Effector CD8-positive, alpha-beta T cell (primary cell): ENCODE measurements around the gene LRMDA.

Source experiments
- DNase-seq: peaks from one replicate; lab custom pipeline; 2025; lab: John Stamatoyannopoulos, UW

Gene LRMDA

DNA sequence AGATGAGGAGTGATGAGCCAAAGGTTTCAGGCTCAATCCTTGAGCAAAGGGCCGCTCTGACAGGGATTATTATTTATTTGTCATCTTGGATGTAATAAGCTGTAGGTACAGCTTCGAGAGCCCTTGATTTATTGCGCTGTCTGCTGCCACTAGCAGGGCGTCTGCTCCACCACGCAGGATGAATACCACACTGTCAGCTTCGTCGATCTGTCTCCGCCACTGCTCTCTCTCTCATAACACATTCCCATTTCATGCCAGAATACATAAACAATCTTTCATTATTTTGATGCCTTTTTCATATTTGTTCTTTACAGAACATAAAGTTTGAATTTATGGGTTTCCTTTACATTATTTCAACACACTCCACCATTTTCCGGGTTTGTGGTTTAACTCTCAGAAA lies 276.6 kb downstream of the LRMDA start:
- DNase-seq, result no peak

DNA sequence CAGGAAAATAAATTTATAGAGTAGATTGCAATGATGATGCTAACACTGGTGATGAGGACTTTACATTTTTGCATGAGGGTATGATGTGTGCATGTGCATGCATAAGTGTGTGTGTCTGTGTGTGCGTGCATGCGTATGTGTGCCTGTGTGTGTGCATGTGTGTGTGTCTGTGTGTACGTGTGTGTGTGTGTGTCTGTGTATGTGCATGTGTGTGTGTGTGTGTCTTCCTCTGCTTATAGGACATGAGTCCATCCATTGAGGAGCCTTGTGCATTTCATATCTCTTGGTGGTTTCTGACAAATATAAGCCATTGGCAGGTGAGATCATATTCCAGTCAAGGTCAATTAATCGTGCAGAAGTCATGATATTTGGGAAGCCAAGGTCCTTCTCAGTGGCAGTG lies 277.8 kb downstream of the LRMDA start:
- no peak for DNase-seq

DNA sequence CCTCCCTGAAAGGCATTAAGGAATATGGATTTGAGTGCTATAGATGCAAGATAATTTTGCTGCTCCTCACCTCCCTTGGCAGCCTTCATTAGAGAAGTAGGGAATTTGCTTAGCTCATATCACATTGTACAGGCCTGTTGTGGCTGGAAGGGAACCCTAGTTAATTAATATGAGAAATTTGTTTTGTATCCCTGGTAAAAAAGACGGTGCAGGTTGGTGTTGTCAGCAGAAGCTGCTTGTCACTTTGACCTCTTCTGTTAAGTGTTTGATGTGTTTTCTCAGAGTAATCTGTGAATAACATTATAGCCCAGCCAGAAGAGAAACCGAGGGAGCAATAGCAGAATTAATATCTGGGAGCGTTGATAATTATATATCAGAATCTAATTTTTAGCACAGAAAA lies 278.4 kb downstream of the LRMDA start:
- no peak for DNase-seq

DNA sequence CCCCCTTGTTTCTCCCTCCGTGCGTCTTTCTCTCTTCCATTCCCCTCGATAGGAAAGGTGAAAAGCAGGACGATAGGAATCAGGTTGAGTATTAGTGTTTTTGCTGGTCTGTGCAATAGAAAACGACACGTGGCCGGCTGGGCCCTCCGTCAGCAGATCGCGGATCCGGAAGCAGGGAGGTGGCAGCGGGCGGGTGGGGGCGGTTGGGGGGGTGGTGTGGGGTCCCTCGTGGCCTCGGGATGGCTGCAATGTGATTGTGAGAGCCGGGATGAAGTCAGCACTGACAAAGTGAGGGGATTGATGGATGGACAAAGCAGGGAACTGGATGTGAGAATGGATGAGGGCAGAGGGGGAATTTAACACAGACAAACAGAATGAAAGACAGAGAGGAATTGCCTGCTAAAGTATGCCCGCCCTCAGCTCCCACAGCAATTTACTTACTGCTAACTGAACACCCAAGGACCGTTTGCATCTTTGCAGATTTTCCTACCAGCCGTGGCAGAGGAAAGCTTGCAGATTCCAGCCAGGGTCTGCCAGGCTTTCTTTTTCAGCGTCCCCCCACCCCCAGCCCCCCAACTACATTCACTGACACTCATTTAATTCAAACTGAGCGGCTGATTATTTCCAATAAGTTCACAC lies 280.9 kb downstream of the LRMDA start:
- no peak for DNase-seq

DNA sequence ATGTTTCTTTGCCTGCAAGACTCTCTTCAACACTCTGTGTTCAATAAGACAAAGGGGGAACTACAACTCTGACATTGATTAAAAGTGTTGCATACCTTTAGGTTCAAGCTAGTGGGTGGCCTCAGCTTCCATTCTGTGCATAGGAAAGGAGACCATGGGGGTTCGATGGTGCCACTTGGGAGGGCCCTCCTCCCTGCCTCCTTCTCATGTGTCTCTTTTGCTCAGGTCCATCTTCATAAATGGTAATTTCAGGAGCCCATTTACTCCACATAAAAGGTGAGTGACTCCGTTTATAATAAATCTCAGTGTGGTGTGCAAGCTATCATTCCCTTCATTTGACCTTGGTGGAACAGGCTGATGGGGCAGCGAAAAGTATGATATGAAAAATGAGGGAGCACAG lies 285.1 kb downstream of the LRMDA start:
- DNase-seq, result no peak

DNA sequence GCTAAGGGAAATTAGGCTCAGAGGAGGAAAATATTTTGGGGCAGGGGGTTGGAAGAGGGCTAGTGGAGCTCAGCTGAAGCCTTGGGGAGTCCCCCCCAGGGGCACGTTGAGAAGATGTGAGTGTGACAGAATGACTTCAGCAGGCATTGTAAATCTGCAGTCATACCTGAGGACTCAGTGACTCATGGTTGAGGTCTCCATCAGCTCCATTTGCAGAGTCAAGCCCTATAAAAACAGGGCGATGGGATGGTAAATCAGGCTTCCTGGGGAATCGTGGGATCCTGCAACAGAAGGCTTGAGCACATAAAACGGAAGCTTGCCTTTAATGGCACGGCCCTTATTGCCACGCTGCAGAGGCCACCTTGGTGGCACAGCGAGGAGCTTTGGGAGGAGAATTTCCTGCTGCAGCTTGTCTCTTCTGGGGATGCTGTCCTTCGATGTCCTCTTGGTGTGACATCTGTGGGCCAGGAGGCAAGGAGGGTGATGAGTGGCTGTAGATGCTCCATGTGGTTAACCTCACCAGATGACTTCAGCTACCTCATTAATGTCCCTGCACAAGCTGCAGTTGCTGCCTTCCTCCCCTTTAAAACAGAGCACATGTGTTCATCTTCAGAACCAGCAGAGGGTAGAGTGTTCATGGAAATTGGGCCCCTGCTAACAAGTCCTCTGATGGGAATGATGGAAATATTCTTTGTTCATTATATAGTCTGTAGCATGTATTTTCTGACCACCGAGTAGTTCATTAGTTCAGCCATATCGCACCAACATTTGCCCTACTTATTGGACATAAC lies 285.9 kb downstream of the LRMDA start:
- no peak for DNase-seq

DNA sequence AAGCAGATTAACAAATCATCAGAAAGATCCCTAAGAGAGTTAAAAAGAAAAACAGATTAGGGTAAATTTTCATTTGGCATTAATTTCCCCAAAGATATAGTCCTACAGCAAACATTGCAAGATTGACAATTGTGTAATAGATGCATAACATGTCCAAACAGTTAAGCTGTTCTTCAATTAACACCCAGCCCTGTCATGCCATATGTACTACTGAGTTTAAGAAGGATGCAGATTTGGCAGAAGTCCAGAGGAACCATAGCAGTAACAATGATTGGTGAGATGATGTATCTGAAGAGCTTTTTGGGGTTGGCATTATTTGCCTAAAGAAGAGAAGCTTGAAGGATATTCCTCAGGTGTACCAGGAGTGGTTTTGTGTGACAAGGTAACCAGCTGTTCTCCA lies 287.6 kb downstream of the LRMDA start:
- no peak for DNase-seq

DNA sequence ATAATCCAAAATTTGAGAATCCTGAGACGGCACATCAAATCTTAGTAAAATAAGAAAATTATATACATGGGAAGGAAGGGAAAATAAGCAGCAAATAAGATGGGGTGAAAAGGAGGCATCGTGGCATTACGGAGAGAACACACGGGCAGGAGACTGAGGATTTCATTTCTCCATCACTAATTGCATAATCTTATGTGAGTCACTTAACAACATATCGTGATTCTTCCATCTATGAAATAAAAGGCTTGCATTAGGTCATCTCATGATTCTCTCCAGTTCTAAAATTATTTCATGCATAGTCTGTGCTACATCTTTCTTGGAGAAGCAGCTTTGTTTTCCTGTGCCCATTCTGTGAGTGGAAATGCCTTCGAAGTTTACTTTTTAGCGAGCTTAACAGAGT lies 288.7 kb downstream of the LRMDA start:
- DNase-seq, result no peak

DNA sequence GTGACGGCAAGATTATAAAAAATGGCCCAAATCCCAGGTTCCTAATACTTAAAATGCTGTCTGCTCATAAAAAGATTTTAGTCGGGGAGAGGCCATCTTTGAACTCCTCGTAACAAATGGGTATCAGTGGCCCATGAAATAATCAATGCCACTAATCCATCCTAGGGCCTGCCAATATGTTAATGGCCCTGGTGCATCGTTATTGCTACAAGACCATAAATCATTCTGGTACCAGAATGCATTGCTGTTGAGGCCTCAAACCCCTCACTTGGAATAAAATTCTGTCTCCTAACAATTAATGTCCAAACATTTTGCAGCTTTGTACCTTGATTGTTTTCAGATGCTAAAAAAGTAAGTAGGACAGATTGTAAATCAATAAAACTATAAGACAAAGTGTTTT lies 290.6 kb downstream of the LRMDA start:
- DNase-seq, result no peak

DNA sequence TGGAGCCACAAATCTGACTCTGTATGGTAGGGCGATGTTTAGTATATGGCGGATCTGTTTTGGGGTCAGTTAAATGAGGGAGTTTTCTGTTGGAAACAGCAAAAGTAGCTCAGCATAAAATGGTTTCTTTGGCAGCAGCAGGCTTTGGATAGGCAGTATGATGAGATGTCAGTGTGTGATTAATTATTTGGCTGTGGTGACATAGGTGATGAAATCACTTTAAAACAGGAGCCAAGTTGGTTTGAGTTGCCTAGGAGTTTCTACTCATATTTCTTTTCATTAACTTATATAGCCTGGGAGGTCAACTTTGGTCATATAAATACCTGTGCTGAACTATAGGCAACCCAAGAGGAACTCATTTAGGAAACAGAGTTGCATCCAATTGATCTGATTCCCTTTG lies 291.2 kb downstream of the LRMDA start:
- DNase-seq, result no peak

DNA sequence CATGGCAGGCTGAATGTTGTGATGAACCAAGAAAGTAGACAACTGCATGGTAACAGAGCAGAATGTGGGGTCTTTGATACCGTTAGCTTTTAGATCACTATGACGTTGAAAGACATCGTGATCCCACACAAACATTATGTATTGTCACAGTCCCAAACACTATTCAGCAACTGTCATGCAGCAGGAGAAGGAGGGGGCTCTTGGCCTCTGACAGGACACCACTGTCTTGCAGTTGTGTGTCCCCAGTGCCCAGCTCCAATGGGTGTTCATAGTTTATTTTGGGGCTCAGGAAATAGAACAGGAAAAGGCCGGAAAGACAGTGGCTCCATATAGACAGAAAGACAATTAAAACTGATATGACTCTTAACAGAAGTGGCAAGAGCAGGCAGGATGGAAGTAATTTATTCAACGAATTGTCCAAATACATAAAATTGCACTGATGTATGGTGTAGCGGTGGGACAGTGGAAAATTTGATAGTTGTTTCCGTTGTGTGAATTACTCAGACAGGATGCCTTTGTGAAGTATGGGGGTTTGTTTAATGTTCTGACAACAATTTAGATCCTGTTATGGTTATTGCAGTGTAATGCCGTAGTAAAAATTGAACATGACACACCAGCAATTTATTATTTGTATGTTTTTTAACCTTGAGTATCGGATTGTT lies 292.0 kb downstream of the LRMDA start:
- DNase-seq, result no peak

DNA sequence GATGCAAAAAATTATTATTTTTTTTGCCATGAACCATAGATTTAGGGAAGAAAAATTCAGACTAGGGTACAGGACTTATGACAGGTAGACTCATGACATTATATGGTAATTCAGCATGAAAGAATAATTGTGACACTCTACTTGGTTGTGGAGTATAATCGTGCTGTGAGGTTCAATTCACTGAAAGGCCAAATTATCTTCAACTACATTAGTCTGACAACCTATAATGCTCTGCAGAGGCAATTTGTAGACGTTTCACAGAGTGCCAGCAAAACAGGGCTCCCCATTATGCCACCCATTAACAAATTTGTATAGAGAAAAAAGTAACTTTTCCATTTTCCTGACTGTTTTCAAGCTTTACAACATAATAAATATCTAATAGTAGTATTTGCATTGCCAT lies 292.6 kb downstream of the LRMDA start:
- no peak for DNase-seq

DNA sequence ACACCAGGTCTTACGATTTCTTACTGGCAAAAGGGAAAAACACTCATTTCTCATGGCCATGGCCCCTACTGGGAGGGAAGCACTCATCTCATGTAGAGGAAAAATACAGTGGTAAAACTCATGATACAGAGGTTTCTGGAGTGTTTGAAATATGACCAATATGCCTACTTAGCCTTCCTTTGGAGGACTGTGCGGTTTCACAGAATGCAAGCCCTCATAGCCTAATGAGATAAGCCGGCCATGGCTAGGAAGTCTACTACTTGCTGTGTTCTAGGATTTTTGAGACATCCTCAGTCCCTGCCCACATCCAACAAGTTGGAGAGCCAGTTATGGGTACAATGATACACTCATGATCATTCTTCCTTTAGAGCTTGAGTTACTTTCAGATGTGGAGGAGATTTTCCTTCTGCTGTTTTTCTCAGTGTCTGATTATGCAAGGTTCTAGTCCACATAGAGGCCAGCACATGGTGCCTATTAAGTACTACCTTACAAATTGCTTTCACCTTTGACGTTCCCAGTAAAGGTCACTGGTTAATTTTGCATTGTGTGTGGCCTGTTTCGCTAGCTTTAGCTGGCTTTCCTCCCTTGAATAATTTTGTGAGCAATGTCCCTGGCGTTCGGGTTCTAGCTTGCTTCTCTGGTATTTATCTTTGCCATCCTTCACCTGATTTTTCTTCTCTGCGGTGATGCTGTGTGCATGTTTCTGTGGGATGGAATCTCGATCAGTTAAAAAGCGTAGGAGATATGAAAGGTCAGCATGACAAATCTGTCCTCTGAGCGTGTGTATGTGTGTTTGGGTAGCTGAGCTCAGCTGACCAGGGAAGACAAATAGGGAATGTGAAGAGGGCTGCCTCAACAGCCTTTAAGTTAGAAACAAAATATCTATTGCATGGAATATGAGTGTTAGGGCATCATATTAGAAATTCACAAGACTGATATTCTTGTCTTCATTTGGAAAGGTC lies 295.4 kb downstream of the LRMDA start:
- DNase-seq, result no peak

DNA sequence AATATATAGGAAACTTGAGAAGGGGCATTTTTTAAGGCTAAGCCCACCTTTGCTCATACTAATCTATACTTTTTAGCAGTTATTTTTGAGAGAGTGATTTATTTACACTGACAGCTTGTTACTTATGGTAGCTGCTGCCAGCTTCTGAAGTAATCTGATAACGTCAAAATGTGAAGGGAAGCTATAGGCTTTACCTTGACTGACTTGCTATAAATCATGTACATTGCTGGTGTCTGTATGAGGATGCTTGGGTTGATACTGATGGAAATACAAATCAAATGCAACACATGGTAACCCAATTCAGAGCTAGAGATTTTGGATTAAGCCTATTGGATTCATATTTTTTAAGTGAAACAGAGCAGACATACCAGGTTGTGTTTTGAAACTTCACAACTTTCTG lies 299.4 kb downstream of the LRMDA start:
- DNase-seq, result no peak

DNA sequence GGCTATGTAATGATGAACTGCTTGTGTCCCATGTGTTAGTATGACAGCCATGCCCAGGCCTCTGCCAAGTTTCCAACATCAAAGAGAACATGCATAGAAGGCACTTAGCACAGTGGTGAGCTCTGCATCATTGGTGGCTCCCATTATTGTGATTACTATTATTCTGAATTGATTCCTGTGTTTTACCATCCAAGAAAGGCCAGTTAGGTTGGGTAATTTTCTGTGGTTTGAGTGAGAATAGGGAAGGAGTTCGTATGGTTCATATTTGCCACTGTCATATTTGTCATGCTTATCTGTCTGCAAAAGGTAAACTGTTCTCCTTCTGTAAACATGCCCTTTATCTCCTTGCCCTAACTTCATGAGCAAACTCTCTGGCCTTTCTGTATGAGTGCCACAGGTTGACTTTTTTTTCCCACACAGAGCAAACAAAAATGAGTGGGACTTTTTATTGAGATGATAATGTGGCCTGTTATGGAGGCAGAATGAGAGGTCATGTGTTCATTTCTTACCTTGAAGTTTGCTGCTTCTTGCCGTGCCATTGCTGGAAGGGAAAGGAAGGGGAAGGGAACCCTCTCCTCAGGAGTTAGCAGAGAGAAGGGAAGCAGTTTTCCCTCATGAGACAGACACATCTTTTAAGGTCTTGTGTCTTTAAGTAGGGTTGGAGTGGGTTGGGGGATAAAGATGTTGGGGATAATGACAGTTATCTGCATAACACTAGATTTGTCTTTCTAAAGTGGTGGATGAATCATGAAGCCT lies 301.9 kb downstream of the LRMDA start:
- no peak for DNase-seq

DNA sequence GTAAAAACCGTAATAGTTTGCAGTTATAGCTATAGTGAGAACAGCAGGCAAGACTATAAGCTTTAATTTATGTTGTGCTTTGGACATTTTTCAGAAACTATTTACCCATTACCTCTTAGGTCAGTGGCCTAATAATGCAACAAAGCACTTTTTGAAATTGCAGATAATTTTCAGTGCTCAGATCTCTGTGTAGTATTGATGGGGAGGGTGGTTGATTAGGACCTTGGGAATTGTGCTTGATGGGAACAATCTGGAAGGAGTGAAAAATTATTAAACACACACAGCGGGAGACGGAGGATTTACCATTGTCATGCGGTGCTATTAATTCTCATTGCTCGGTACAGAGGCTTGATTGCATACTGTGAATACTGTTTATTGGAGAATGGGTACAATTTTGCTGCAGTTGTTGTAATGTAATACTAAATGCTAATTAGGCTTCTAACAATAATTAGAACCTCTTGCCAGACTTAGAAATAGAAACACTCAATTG lies 304.8 kb downstream of the LRMDA start:
- no peak for DNase-seq

DNA sequence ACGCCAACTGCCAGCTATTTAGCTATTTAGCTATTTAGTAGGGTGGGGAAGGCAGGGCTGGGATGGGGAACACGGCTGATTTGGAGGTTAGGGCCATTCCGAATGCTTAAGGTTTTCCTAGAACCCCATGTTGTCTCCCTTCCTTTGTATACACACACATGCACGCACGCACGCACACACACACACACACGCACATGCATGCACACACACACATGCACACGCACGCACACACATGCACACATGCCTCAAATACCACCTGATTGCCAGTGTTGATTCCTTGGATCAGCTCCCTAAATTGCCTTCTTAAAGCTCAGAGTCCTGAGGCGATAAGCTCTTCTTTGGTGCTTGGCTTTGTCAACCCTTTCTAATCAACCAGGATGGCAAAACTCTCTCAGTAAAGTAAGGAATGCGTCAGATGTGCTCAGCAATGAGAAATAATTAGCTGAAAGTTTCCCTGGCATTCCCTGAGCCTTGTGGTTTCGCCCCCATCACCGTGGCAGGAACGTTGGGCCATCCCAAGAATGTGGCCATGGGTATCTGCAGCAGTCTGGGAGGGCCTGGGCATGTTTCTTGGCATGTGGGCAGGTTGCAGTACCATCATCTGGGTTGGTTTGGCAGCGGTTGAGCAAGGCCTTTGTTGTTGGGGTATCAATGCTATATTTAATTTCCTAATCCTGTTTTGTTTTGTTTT lies 305.6 kb downstream of the LRMDA start:
- DNase-seq, result no peak

DNA sequence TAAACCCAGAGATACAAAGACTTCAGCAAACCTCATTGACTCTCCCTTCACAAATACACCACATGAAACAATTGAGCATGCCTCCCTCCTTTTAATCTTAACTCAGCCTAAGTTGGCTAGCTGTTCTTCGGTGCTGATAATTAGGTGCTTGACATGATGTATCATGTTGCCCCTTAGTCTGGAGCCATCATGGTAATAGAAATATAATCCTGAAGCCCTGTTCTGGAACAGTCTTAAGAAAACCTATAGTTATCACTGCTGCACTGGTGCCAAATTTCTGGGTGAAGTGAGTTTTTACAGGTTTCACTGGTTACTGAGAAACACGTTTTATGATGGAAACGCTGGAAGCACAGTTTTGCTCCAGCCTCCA lies 306.1 kb downstream of the LRMDA start:
- no peak for DNase-seq

DNA sequence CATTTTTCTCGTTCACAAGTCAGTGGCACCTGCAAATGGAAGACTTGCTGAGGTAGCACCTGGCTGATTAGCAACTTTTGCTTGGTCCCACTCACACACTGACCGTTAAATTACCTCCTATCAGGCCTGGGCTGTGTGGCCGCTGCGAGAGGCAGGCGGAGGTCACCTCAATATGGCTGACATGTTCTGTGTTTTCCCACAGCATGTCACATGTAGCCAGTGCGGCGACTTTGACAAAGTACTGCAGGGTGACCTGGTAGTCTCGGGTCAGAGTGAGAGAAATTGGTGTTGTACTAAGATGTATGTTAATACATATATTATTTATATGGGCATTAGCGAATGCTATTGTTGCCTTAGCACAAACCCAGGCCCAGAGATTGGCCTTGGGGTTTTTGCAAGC lies 307.5 kb downstream of the LRMDA start:
- DNase-seq, result no peak

DNA sequence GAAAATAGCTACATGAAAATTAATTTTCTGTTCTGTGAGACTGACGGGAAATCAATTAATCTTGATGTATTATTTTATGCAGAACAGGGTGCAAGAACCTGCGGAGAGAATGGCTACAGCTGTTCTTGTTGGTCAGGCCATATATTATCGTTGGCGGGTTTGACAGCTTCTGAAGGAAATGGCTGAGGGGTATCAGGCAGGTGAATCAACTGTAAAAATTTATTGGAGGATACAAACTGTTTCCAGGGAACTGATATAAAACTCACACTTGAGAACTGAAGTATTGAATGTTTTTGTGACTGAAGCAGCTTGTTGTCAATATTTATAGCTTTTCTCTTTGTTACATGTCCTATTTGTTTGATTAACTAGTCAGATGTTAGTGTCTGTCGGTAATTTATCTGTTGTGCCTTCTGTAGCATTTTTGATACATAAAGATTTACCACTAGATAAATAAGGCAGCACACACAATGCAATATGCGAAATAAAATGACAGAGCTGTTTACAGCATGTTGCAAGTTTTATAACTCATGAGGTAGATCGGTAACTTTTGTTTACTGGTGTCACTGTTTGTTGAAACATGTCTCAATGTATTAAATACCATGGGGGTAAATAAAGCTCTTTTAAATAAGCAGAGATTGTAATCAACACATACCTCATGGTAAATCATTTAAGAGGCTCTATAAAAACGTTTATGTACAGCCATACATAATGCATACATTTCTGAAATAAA lies 308.2 kb downstream of the LRMDA start:
- no peak for DNase-seq
